Measurements from ENCODE around the gene APBA2. TPM values are rescaled to one million over a fixed set of nuclear protein-coding genes. Genes with fewer than 3 reads are reported as not detected.

APBA2 gene
- total RNA-seq, 1 experiment from 2014 or later: 11.2 TPM

DNA sequence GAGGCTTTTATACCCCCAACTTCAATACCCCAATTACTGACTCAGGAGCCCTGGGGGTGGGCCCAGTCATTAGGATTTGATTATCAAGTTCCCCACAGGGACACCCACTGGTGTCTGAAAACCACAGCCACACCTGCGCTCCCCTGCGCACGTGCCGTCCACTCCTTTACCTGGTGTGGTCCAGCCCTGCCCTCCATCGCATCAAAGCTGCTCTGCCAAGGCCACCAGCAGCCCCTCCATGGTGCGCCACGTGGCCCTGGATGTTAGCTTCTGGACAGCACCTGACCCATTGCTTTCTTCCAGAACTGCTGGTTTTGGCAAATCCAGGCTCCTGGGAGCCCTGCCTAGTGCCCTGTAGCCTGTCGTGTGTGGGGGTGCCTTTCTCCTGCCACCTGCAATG is 247.5 kb downstream of the APBA2 start (continued):
- TF ChIP-seq ARID4B (CRISPR knock-in tag; IDR thresholded peaks at IDR 0.05; ENCODE audit: borderline replicate concordance): no peak

DNA sequence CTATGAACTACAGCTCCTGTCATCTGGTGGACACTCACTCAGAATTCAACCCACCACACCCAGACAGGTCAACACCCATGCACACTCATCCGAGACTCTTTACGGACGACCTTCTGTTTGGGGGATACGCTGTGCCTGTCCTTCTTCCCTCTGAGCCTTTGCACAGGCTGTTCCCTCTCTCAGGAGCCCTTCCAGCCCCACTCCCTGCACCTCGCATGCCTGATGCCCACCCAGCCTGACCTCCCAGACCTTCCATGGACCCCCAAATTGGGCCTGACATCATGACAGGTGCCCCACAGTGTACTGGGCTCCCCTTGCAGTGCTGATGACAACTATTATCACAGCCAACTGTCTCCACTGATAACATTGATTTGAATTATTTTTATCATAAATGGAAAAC is 248.0 kb downstream of the APBA2 start:
- Mint-ChIP-seq H3K27me3 (ENCODE audit: low read depth) (no peaks in the 10 kb centered on the region), H3K36me3 (no peaks in the 10 kb centered on the region), H3K4me1 (peaks cover 9% of the 10 kb centered on the region; the same call in 1 of the 2 replicates), H3K9me3 (no peaks in the 10 kb centered on the region), H3K27ac (no peak overlapping the region), H3K4me3 (no peak overlapping the region)
- TF ChIP-seq CBFB (CRISPR knock-in tag; IDR thresholded peaks at IDR 0.05; ENCODE audit: low read depth) (no peak), MYBL2 (CRISPR knock-in tag; IDR thresholded peaks at IDR 0.05) (no peak), TP53 (CRISPR knock-in tag; IDR thresholded peaks at IDR 0.05) (no peak), TCF7 (CRISPR knock-in tag; IDR thresholded peaks at IDR 0.05; ENCODE audit: low read depth) (no peak), CREB1 (CRISPR knock-in tag; IDR thresholded peaks at IDR 0.05) (no peak), CTCF (IDR thresholded peaks at IDR 0.05) (no peak), ZNF121 (CRISPR knock-in tag; IDR thresholded peaks at IDR 0.05) (no peak), ZNF317 (CRISPR knock-in tag; IDR thresholded peaks at IDR 0.05; ENCODE audit: borderline replicate concordance, low read depth) (no peak), FOXK1 (CRISPR knock-in tag; IDR thresholded peaks at IDR 0.05) (no peak), ATF6 (CRISPR knock-in tag; IDR thresholded peaks at IDR 0.05) (no peak), ESRRA (CRISPR knock-in tag; IDR thresholded peaks at IDR 0.05; ENCODE audit: borderline replicate concordance) (no peak), ZNF263 (CRISPR knock-in tag; IDR thresholded peaks at IDR 0.05; ENCODE audit: low read depth) (no peak), E2F5 (CRISPR knock-in tag; IDR thresholded peaks at IDR 0.05) (no peak), ATF1 (CRISPR knock-in tag; IDR thresholded peaks at IDR 0.05) (no peak), CREM (CRISPR knock-in tag; IDR thresholded peaks at IDR 0.05) (no peak), ATF3 (CRISPR knock-in tag; conservative IDR thresholded peaks at IDR 0.05) (no peak)
- TF ChIP-seq, protein P1, sequence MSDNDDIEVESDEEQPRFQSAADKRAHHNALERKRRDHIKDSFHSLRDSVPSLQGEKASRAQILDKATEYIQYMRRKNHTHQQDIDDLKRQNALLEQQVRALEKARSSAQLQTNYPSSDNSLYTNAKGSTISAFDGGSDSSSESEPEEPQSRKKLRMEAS (CRISPR knock-in tag; IDR thresholded peaks at IDR 0.05): no peak
- TF ChIP-seq, protein P2, sequence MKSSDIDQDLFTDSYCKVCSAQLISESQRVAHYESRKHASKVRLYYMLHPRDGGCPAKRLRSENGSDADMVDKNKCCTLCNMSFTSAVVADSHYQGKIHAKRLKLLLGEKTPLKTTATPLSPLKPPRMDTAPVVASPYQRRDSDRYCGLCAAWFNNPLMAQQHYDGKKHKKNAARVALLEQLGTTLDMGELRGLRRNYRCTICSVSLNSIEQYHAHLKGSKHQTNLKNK (CRISPR knock-in tag; IDR thresholded peaks at IDR 0.05): no peak
- no peak for ATAC-seq
- POLR2A ChIA-PET: no interaction called here
- DNase-seq (ENCODE audit: low spot score): no peak
- CTCF ChIA-PET: interaction anchor here (0.9 to 1.6 kb wide), 4 partner anchors 8 to 32 kb away, joined by 3 to 8 read pairs (median 3); no protein-coding TSS in a partner anchor
